GM19351 (cell line): ENCODE data around the gene EXOC3L4.

Source experiments
- ATAC-seq: cut with Tn5 transposase; IDR thresholded peaks from one replicate; pipeline ENCODE4 v1.9.1; 2021; ENCODE audit warnings: mild to moderate bottlenecking, moderate library complexity; ENCODE audit not compliant: unreplicated experiment

EXOC3L4 gene

DNA sequence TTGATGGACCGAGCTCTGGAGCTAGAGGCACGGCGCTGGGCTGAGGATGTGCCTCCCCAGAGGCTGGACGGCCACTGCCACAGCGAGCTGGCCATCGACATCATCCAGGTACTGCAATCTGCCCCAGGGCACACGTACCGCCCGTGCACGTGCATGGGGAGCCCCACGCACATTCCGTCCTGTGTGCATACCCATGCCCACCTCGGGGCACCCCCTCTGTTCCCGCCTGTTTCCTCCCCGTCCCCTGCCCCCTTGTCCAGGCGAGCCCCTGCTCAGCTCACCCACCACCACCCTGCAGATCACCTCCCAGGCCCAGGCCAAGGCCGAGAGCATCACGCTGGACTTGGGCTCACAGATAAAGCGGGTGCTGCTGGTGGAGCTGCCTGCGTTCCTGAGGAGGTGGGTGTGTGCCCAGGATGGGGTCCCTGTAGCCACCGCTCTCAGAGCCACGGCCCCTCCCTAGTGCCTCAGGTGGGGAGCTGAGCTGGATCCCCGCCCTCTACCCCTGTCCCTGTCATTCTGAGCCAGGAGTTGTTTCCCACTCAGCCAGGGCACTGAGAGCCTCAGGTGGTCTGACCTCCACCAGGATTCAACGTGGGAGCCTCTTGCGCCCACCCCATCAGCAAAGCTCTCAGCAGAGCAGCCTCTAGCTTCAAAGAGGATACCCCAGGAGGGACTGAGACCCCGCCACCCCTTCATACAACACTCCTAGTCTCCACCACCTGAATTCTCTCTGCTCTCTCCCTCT lies 35.7 kb downstream of the EXOC3L4 start:
- no peak for ATAC-seq

DNA sequence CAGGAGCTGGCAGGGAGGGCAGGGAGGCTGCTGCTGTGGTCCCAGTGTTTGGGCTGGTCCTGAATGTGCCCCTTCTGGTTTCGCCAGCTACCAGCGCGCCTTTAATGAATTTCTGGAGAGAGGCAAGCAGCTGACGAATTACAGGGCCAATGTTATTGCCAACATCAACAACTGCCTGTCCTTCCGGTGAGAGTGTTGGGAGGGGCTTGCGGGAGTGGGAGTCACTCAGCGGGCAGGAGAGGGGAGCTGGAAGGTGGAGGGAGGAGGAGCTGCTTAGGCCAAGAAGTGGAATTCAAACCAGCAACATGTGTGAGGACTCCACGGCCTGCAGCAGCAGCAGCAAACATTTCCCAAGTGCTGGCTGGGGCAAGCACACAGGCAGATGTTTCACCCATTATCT lies 36.4 kb downstream of the EXOC3L4 start:
- ATAC-seq, result no peak

DNA sequence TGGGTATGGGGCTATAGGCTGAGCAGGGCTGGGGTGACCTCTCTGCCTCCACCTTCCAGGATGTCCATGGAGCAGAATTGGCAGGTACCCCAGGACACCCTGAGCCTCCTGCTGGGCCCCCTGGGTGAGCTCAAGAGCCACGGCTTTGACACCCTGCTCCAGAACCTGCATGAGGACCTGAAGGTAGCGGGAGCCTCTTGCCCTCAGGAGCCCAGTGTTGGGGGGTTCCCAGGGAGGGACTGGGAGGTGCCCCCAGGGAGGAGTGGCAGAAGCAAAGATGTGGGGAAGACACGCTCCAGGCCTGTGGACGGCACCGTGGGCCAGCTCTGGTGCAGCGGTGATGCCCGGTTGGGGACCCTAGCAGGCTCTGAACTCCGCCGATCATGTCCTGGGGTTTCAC lies 37.1 kb downstream of the EXOC3L4 start:
- ATAC-seq, result no peak

DNA sequence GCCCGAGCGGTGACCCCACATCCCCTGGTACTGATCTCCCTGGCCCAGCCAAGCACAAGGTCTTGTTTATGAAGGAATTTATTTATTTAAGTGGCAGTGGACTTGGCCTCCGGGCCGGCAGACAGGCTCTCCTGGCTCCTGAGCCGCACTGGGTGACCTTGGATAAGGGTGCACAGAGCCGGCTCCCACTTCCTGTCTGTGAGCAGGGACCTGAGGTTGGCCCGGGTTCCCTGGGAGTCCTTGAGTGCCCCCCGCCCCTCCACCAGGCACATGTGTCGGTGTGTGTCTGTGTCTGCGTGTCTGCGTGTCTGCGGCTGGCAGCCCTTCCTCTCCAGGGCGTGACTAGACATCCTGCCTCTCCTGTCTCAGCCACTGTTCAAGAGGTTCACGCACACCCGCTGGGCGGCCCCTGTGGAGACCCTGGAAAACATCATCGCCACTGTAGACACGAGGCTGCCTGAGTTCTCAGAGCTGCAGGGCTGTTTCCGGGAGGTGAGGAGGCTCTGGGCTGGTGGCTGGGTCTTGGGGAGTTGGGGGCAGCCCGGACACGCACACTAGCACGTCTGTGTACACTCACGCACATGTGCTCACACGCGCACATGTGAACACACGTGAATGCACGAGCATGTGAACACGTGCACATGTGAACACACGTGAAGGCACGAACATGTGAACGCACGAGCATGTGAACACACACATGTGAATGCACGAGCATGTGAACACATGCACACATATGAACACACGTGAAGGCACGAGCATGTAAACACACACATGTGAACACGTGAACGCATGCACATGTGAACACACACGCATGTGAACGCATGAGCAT lies 38.1 kb downstream of the EXOC3L4 start:
- ATAC-seq, result no peak

DNA sequence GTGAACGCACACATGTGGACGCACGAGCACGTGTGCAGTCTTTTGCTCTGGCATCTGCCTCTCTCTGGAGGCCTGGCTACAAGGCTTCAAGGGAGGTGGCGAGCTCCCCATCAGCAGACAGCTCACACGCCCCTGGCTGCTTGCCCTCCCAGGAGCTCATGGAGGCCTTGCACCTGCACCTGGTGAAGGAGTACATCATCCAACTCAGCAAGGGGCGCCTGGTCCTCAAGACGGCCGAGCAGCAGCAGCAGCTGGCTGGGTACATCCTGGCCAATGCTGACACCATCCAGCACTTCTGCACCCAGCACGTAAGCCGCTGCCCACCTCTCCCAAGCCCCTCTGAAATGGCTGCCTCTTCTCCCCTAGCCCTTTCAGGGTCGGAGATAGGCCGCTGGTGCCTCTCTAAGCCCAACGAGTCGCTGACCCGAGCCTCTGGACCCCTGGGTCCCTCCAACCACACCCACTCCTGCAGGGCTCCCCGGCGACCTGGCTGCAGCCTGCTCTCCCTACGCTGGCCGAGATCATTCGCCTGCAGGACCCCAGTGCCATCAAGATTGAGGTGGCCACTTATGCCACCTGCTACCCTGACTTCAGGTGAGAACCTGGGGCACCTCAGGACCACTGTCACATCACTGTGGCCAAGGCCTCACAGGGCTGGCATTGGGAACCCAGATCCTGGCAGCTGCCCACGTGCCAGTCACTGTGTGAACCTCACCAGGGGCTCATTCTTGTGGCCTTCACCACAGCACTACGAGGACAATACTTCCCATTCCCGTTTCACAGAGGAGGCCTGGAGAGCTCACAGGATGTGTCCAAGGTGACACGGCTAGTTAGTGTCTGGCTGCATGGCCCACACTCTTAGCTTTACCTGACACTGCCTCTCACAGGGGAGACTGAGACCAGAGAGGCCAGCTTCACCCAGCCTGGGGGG lies 39.0 kb downstream of the EXOC3L4 start:
- no peak for ATAC-seq

DNA sequence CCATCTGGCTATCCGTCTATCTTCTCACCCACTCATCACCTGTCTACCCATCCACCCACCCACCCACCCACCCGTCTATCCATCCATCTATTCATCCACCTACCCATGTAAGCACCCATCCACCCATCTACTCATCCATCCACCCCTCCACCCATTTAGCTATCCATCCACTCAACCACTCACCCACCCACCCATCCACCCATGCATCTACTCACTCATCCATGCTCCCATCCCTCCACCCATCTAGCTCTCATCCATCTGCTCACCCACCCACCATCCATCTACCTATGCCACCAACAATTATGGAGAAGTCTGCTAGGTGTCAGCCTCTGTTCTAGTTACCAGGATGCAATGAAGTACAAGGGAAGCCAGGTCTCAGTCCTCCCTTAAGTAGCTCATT lies 39.9 kb downstream of the EXOC3L4 start:
- no peak for ATAC-seq

DNA sequence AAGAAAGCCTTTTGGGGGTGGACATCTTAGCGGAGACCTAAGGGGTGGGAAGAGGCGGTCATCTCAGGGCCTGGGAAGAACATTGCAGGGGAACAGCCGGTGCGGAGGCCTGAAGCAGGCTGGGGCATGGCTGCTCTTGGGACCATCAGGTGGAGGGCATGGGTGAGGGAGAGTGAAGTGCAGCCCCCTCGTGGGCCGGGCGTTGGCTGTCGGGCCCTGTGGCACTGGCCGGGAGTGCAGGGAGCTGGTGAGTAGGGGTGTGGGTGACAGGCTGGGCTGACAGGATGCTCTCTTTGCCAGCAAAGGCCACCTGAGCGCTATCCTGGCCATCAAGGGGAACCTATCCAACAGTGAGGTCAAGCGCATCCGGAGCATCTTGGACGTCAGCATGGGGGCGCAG lies 40.4 kb downstream of the EXOC3L4 start:
- no peak for ATAC-seq

DNA sequence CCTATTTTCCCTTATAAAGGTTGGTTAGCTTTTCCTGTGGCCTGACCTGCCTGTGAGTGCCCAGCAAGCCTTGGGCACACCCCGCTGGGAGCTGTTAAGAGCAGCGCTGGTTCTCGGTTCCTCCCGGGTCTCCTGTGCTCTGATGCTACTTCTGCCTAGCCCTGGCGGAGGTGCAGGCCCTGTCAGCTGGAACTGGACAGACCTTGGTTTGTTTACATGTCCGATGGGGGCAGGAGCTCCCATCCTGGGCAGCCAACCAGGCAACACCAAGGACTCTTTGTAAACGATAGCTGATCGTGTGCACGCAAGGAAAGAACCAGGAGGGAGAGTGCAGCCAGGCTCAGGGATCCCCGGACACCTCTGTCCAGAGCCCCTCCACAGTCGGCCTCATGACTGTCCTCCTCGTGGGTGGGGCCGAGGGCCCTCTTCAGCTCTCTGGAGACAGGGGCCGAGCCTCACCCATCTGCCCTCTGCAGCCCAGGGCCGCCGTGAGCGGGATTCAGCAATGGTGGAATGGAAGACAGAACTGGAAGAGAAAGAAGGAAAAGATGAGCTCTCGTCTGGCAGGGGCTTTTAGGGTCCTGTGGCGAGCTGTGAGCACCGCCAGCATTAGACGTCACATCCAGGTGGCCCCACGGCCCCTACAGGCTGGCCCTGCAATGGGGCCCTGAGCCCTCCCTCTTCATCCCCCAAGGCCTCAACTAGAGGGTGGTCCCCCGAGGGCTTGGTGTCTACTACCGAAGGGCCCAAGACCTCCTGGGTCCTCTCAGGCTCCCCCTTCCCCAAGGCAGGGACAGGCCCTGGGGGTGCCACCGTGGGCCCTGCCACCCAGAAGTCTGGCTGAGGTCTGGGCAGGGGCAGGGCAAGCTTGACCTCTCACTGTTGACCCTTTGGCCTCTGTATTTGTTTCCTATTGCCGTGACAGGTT lies 41.1 kb downstream of the EXOC3L4 start:
- ATAC-seq, result no peak

DNA sequence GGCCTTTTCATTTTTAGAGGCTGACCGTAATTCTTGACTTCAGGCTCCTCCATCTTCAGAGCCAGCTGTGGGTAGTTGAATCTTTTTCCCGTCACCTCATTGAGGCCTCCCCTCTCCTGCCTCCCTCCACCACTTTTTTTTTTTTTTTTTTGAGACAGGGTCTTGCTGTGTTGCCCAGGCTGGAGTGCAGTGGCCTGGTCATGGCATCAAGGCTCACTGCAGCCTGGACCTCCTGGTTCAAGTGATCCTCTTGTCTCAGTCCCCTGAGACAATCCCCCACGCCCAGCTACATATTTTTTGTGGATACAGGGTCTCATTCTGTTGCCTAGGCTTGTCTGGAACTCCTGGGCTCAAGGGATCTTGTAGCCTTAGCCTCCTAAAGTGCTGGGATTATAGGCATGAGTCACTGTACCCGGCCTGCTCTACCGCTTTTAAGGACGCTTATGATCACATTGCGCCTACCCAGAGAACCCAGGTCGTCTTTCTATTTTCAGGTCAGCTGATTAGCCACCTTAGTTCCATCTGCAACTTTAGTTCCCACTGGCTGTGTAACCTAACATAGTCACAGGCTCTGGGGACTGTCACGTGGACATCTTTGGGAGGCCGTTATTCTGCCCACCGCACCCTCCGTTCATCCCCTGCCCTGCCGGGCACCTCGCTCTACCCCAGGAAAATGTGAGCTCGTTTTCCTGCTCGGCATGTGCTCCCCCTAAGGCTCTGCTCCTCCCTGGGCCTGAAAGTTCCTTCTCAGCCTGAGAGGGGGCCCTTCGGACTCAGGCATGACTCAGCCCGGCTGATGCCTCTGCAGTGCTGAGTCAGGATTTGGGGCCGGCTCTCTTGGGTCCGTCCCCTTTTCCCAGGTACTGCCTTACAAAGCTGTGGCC lies 42.1 kb downstream of the EXOC3L4 start:
- no peak for ATAC-seq

DNA sequence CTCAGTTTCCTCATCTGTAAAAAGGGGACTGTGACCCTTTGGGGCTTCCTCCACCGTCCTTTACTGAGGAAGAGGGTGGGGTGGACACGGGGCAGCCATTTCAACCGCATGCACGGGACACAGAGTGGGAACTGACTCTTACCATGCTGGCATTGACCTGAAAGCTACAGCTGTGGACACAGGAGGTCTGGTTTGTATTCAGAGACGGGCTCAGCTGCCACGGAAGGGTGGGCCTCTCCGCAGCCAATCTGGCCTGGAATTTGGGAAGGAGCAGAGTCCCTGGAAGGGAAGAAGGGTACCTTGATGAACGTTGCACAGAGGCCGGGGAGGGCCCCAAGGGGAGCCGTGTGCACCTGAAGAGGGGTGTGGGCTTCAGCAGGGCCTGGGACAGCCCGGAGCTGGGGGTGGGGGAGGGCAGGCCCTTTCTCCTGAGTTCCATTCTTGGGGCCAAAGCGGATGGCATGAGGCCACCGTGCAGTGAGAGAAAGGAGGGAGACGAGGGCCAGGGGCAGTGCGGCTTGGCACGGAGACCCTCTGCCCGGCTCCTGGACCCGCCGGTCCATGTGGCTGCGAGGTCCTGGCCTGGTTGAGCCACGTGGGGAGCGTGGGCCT lies 43.3 kb downstream of the EXOC3L4 start:
- no peak for ATAC-seq

DNA sequence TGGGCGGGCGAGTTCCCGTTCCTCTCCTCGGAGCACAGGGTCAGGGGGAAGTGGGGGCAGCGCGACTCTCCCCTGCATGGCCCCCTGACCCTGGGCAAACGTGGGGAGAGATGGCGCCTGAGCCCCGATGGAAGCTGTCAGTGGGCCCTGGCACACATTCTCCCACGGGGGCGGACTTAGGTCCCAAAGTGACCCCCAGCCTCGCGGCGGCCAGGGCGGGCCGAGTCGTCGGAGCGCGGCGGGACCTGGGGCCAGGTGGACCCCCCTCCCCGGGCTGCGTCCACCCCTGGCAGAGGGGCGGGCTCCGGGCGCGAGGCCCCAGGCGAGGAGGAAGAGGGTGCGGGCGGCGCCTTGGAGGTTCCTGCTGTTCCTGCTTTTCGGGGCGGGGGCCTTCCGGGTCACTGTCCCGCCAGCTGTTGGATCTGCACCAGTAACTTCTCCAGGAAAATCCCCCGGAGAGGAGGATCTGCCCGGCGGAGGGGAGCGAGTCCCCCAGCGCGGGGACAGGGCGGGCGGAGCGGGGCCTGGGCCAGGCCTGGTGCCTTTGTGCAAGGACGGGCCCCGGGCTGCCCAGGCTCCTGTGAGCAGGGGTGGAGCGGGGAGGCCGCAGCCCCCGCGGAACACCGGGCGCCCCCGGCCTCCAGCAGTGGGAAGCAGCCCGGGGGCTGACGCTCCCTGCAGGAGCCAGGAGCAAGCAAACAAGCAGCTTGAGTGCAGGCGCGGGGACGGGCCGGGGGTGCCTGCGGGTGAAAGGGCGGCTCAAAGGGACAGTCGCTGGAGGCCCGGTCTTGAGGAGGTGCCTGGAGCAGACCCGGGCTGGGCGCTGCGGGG lies 44.0 kb downstream of the EXOC3L4 start:
- ATAC-seq, result no peak

DNA sequence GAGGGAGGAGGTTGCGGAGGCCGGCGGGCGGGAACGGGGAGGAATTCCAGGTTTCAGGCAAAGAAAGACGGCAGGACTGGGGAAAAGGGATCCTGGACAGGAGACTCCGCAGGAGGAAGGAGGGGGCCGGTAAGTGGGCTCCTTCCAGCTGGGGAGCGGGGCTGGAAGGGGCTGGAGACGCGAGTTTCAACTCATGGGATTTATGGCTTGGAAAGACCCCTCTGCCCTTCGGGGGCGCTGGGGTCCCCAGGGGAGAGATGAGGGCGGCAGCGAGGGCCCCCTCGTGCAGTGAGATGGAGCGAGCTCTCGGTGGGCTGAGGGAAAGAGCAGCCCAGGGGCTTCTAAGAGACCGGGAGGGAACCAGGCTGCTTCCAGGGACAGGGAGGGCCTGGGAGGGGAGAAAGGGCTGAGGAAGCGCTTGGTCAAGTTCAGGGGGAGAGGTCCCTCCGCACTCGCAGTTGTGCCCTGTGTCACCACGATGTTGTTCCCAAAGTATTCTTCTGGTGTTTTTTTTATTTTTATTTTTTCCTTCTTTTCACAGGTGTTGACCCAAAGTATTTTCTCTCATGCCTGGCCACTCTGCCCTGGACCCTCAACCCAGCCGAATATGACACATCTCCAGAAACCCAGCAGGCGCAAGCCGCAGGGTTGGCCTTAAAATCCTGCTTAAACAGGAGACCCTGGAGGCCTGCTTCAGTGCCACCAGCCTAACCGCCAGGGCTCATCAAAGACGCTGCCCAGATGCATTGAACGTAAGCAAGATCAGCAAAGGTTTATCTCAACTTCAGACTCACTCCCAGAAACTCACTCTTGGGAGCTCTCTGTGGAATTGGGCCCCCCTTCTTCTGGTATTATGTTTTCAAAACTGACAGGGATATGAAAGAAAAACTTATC lies 44.9 kb downstream of the EXOC3L4 start:
- ATAC-seq, result no peak

DNA sequence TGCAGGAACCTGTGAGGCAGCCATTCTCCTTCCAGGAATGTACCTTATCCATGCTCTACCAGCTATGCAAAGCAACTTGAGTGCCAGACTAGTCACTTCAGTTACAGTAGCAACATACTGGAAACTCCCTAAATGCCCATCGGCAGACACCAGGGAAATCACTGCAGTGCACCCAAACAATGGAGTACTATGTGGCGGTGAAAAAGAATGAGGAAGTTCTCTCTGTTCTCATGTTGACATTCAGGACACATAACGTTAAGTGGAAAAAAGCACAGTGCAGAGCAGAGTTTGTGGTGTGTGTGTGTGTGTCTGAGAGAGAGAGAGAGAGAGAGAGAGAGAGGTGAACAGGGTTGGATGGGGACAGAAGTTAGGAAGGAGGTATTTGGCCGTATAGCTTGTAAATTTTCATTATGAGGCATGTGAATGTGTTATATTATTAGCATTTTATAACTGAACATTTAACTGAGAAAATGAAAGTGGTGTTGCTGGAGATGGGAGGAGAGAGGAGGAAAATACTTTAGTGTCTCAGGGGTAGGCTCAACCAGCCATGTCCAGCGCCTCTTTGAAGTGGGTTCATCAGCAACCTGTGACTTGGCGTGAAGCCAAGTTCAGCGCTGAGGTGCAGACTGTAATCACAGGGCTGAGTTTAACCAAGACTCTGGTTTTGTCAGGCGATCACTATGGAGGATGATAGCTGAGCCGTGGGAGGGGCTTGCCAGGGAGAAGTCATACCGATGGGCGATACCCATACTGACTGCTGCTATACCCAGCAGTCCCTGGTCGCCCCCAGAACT lies 46.0 kb downstream of the EXOC3L4 start:
- peak; percentile 83 for ATAC-seq

DNA sequence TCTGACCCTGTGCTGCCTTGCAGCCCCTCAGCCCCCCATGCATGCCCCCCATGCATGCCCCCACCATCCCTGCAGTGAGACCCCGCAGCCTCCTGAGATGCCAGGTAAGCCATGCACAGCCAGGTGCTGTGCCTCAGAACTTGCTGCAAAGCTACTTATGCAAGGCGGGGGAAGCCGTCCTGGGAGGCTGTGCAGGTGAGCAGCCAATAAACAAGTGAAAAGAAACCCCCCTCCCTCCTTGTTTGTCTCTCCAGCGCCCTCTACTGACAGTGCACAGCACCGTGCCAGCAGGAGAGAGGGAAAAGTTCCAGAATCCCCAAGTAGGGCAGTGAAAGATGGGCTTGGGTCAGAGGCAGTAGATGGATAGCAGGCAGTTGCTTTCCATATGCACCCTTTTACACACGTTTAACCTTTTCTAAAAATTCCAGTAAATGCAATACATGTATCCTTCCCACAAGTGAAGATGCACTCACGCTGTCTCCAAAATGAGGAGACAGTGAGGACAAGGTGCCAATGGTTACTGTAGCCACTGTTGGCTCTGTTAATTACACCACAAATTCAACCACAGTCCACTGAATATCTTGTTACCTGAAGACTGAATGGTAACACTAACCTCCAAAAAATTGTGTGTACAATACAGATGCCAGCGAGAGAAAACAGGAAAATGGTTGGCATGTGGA lies 46.7 kb downstream of the EXOC3L4 start:
- ATAC-seq, result peak; percentile 32

DNA sequence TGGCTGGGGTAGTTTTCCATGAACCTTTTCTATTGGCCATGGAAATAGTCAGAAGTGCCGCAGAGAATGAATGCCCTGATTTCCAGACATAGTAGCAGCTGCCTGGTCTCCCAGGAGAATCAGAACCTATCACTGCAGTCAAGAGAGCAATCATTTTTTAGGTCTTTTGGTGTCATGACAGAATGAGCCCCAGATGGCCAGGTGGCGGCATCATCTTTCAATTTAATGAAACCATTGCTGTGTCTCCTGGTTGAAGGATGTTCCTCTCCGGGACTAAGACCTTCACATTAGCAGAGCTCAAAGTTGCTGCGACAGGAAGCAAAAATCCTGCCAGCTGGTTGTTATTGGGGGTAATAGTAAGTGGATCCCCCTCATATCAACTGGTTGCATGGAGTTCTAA lies 47.5 kb downstream of the EXOC3L4 start:
- ATAC-seq, result no peak
